Thyroid gland (tissue), 4 donors: Measurements from ENCODE around the gene ATP7B.

Experiments used
- POLR2A ChIP-seq, 2 donors: fragments of 450-650 bp; IDR thresholded peaks; one replicate each; pipeline ENCODE4 v1.6.1; 2017; ENCODE audit warnings: antibody characterized with exemption in 2 of 2, mild to moderate bottlenecking in 2 of 2, moderate library complexity in 1 of 2
- TF ChIP-seq, protein P1 (sequence below), 6 experiments: fragments of 200-600 bp in 3 of 6; fragments of 450-650 bp in 3 of 6; sonication (generic) in 3 of 6; IDR thresholded peaks; one replicate each; pipeline ENCODE4 v1.5.1; 2016 to 2019; ENCODE audit warnings: antibody characterized with exemption in 6 of 6, mild to moderate bottlenecking in 2 of 6, inconsistent platforms in 1 of 6, moderate library complexity in 1 of 6

DNA sequence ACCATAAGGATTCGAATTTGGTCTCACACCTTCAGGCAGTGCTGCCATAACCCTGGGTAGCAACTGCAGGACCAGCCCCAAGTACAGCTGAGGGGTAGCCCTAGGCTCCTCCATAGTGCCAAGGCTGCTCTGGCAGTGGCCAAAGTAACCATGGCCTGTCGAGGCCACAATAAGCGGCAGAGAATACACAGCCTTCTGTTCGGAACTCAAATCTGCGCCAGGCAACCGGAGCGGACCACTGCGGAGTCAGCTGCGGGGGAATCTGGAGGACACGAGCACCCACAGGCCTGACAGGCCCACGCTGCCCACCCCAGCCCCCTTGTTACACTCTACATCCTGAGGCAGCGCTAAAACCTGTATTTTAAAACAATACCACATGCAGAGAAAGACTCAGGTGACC, 100.7 kb downstream of the ATP7B start:
- TF ChIP-seq, protein P1, sequence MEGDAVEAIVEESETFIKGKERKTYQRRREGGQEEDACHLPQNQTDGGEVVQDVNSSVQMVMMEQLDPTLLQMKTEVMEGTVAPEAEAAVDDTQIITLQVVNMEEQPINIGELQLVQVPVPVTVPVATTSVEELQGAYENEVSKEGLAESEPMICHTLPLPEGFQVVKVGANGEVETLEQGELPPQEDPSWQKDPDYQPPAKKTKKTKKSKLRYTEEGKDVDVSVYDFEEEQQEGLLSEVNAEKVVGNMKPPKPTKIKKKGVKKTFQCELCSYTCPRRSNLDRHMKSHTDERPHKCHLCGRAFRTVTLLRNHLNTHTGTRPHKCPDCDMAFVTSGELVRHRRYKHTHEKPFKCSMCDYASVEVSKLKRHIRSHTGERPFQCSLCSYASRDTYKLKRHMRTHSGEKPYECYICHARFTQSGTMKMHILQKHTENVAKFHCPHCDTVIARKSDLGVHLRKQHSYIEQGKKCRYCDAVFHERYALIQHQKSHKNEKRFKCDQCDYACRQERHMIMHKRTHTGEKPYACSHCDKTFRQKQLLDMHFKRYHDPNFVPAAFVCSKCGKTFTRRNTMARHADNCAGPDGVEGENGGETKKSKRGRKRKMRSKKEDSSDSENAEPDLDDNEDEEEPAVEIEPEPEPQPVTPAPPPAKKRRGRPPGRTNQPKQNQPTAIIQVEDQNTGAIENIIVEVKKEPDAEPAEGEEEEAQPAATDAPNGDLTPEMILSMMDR (IDR thresholded peaks at IDR 0.05), result no peak
- no peak for TF ChIP-seq POLR2A (IDR thresholded peaks at IDR 0.05)
